Activated naive CD8-positive, alpha-beta T cell treated with anti-CD3 and anti-CD28 coated beads, Interleukin-2, amount 10 ng/mL, durations not matched to agents 7 days and 5 days (primary cell): ENCODE data around the gene SLC2A11. TPM values are rescaled to one million over a fixed set of nuclear protein-coding genes. Genes with fewer than 3 reads are reported as not detected.
"Not testable (repeated sequence)": the region's sequence is repeated elsewhere in the genome, so short reads cannot be mapped to it uniquely, and the experiment has no call there.

ENCODE experiments used
- ATAC-seq: fragments of 150-1000 bp; cut with Tn5 transposase; one replicate; pipeline ENCODE4 v1.10.0; 2021; ENCODE audit warnings: low read depth, moderate library complexity
- POLR2A ChIA-PET: fragments of 350-600 bp; sonication (Branson Sonifier 250); formaldehyde crosslinking; loops from one replicate; lab custom pipeline; 2021; ENCODE audit warnings: antibody characterized with exemption; lab: Charles Lee
- DNase-seq: peaks from one replicate; pipeline ENCODE4 v3.0.0; 2021
- H3K27ac Mint-ChIP-seq: one replicate; pipeline ENCODE4 v1.8.0; 2022; ENCODE audit warnings: mild to moderate bottlenecking, mixed read lengths
- H3K27me3 Mint-ChIP-seq: one replicate; pipeline ENCODE4 v1.8.0; 2022; ENCODE audit warnings: mild to moderate bottlenecking, moderate library complexity, mixed read lengths
- H3K36me3 Mint-ChIP-seq: one replicate; pipeline ENCODE4 v1.8.0; 2021; ENCODE audit warnings: mild to moderate bottlenecking, mixed read lengths
- H3K4me1 Mint-ChIP-seq: one replicate; pipeline ENCODE4 v1.8.0; 2021; ENCODE audit warnings: mixed read lengths
- H3K4me3 Mint-ChIP-seq: one replicate; pipeline ENCODE4 v1.8.0; 2022; ENCODE audit warnings: mild to moderate bottlenecking, moderate library complexity, mixed read lengths
- H3K9me3 Mint-ChIP-seq: one replicate; pipeline ENCODE4 v1.8.0; 2021; ENCODE audit warnings: mixed read lengths
- total RNA-seq, 2 experiments: library from RNA; stranded (reverse); gene quantifications; one replicate each; pipeline ENCODE4 v1.2.3, GENCODE V29; 2021

The SLC2A11 gene
- total RNA-seq, 2 experiments from 2014 or later = 10.0 to 12.1 TPM

DNA sequence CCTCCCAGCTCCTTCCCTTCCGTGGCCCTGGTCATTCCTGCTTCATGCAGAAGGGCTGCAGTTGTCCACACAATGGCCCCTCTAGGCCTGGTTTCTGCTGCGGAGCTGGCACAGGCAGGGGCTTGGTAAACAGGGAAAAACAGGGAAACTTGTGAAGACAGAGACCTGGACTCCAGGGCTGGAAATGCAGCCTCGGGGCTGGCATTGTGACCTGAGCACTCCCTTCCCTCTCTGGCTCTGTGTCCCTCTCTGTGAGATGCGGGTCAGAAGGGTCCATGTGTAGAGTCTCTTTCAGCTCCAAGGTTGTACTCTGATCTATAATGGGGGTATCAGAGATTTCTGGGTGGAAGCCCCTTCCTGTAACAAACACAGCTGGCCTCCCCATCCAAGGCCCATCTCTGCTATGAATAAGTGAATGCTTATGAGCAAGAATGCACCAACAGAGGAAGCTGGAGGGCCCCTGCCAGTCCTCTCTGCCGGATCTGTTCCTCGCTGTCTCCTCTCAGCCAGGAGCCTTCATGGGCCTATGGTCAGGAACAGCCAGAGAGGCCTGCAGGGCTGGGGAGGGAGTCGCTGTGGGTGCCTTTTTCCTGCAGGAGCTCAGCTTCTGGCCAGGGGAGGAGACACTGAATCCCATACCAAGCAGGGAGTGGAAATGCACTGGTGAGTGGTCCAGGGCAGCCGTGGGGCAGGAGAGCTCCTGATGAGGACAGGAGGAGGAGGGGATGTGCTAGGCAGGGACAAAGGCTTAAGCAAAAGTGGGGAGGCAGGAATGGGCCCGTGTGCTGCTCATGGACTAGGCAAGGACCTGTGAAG, 12.2 kb upstream of the SLC2A11 start:
- Mint-ChIP-seq H3K27me3 (peaks cover 14% of the 10 kb centered on the region), H3K36me3 (no peaks in the 10 kb centered on the region), H3K9me3 (no peaks in the 10 kb centered on the region), H3K27ac (peak overlapping the region; percentile 69), H3K4me1 (peaks cover 11% of the 10 kb centered on the region), H3K4me3 (no peak overlapping the region)
- ATAC-seq (no peak), DNase-seq (no peak)
- POLR2A ChIA-PET = interaction anchor here (0.6 to 6.3 kb wide), 3 partner anchors 12 to 999 kb away, joined by 3 to 43 read pairs (median 3); partner anchors contain the start of gene SLC2A11

DNA sequence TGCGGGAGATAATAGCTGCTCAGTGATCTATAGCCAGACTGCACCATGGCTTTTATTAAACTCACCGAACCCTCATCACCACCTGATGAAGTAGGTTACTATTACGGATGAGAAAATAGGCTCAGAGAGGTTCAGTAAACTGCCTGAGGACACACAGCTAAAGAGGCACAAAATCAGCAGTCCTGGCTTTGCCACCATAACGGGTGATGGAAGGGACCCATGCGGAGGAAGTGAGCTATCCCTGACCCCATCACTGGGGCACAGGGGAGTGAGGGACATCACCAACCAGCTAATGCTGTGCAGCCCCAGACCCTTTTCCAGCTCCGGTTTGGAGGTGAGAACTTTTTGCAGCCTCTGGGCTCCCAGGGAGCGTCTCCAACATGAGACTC, 11.6 kb upstream of the SLC2A11 start:
- H3K27me3 Mint-ChIP-seq = peaks cover 13% of the 10 kb centered on the region
- H3K4me3 Mint-ChIP-seq = no peak overlapping the region
- H3K27ac Mint-ChIP-seq = no peak overlapping the region
- no peaks in the 10 kb centered on the region for H3K36me3 Mint-ChIP-seq
- no peak for ATAC-seq
- DNase-seq = no peak
- no peaks in the 10 kb centered on the region for H3K9me3 Mint-ChIP-seq
- POLR2A ChIA-PET = interaction anchor here (0.6 to 6.3 kb wide), 3 partner anchors 12 to 998 kb away, joined by 3 to 43 read pairs (median 3); partner anchors contain the start of gene SLC2A11
- peaks cover 10% of the 10 kb centered on the region for H3K4me1 Mint-ChIP-seq

DNA sequence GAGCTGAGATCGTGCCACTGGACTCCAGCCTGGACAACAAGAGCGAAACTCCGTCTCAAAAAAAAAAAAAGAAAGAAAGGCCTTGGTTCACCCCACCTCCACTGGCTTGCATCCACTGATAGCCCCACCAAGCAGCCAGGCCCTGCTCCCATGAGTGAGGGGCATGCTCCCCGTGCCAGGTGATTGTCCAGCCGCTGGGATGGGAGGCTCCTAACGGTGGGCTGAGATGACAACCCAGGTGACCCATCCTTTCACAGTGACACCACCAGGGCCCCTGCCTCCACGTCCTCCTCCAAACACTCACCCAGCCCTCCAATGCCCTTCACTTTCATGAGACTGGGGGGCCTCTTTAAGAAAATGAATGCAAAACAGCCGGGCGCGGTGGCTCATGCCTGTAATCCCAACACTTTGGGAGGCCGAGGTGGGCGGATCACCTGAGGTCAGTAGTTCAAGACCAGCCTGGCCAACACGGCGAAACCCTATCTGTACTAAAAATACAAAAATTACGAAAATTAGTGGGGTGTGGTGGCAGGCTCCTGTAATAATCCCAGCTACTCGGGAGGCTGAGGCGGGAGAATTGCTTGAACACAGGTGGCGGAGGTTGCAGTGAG, 10.3 kb upstream of the SLC2A11 start:
- no peak overlapping the region for H3K4me3 Mint-ChIP-seq
- no peaks in the 10 kb centered on the region for H3K9me3 Mint-ChIP-seq
- peaks cover 10% of the 10 kb centered on the region for H3K4me1 Mint-ChIP-seq
- peaks cover 14% of the 10 kb centered on the region for H3K27me3 Mint-ChIP-seq
- H3K36me3 Mint-ChIP-seq = no peaks in the 10 kb centered on the region
- ATAC-seq = no peak
- POLR2A ChIA-PET = interaction anchor here (0.6 to 6.3 kb wide), 4 partner anchors 10 to 76 kb away, joined by 3 to 43 read pairs (median 5); partner anchors contain the start of gene SLC2A11
- DNase-seq = no peak
- H3K27ac Mint-ChIP-seq = no peak overlapping the region

DNA sequence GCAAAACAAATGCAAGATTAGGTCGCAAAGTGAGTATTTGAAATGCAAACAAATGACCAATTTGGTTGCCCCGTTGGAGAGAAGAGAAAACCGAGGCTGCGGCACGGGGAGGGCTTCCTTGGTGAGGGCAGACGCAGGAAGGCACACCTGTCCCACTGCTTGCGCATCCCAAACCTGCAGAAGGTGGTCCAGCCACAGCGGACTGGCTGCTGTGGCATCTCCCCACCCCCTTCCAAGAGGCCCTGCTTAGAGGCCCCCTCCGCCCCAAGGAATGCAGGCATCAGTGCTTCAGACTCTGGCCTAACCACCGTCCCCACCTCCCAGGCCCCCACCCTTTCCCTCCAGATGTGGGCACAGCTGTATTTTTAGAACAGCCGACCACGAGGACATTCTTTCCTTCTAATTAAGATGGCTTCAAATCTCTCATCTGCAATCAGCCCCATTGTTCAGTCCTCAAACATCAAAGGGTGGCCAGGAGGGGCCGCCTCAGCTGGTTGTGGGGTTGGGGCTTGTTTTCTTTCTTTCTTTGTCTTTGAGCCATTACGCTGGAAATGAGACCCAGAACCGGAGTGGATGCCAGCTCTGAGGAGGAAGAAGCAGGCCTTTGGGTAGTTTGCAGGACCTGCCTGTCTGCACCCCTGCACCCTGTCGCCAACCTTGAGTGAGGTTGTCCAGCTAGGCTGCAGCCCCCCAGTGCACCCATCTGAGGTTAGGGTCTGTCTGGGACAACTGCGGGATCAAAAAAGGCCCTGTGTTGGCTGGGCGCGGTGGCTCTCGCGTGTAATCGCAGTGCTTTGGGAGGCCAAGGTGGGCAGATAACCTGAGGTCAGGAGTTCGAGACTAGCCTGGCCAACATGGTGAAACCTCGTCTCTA, 9.4 kb upstream of the SLC2A11 start:
- H3K4me3 Mint-ChIP-seq = no peak overlapping the region
- H3K9me3 Mint-ChIP-seq = no peaks in the 10 kb centered on the region
- POLR2A ChIA-PET = interaction anchor here (1.3 to 6.3 kb wide), 2 partner anchors 10 to 77 kb away, joined by 4 to 43 read pairs; partner anchors contain the start of gene SLC2A11
- H3K27ac Mint-ChIP-seq = no peak overlapping the region
- ATAC-seq (no peak), DNase-seq (no peak)
- H3K4me1 Mint-ChIP-seq = peaks cover 10% of the 10 kb centered on the region
- H3K36me3 Mint-ChIP-seq = no peaks in the 10 kb centered on the region
- H3K27me3 Mint-ChIP-seq = peaks cover 17% of the 10 kb centered on the region

DNA sequence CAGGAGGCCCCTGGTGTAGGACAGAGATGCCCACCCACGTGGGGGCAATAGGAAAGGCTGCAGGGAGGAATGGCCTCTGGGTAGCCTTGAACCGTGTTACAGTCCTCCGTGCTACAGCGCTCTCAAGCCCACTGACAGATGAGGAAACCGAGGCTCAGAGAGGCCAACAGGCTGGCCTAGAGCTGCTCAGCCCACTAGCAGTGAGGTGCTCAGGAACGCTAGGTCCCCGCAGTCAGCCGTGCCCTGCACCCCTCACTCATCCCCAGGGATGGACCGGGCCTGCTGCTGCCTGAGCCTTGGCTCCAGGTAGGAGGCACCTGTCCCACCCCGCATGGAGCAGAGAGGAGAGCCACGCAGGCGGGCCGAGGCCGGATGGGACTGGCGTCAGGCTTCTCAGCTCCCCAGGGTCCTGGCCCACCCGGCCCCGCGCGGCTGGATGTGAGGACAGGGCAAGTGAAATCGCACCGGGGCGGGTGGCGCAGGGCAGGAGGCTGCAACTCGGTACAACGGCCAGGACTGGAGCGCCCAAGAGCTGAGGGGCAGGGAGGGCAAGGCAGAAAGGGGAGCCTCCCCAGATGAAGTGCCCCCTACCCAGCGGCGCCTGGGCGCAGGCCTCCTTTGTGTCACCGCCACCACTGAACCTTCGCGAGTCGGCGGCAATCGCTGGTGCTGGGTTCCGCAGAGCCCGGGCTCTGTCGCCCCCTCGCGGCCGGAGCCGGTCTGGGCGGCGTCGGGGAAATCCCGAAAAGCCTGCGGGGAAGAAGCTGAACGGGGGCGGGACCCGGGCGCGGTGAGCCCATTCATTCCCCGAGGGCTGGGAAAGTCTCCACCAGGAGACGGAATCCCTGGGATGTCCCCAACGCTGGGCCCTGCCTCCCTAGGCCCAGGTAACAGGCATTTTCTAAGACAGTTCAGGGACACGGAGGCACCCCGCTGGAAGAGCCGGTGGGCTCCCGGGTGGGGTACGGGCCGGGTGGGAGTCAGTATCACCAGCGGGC, 8.4 kb upstream of the SLC2A11 start:
- Mint-ChIP-seq H3K4me1 (peaks cover 10% of the 10 kb centered on the region), H3K36me3 (no peaks in the 10 kb centered on the region), H3K9me3 (no peaks in the 10 kb centered on the region), H3K27me3 (peaks cover 17% of the 10 kb centered on the region), H3K4me3 (peak overlapping the region; percentile 32), H3K27ac (no peak overlapping the region)
- POLR2A ChIA-PET = interaction anchor here (0.6 to 6.3 kb wide), 4 partner anchors 9 to 91 kb away, joined by 3 to 43 read pairs (median 3); partner anchors contain the start of genes CHCHD10 and SLC2A11
- peak; percentile 96 for ATAC-seq
- peak; percentile 96 for DNase-seq

DNA sequence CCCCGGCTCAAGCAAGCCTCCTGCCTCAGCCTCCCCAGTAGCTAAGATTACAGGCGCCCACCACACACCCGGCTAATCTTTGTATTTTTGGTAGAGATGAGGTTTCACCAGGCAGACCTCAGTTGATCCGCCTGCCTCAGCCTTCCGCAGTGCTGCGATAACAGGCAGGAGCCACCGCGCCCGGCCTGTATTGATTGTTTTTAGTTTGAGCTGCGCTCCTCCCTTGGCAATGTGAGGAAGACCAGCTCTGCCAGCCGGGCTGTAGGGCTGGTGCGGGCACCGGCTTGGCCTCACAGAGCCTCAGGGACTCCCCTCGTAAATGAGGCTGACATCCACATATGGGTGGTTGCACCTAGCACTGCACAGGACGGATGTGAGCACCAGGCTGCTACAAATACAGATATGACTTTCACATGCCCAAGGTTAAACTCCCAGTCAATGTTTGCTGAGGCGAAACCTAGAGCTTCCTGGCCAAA, 7.5 kb upstream of the SLC2A11 start:
- POLR2A ChIA-PET = interaction anchor here (0.6 to 6.3 kb wide), 4 partner anchors 8 to 116 kb away, joined by 3 to 43 read pairs (median 4); partner anchors contain the start of genes CHCHD10 and SLC2A11
- H3K9me3 Mint-ChIP-seq = no peaks in the 10 kb centered on the region
- no peak overlapping the region for H3K27ac Mint-ChIP-seq
- peaks cover 7% of the 10 kb centered on the region for H3K4me1 Mint-ChIP-seq
- peaks cover 17% of the 10 kb centered on the region for H3K27me3 Mint-ChIP-seq
- ATAC-seq (no peak), DNase-seq (no peak)
- H3K36me3 Mint-ChIP-seq = no peaks in the 10 kb centered on the region
- peak overlapping the region; percentile 40 for H3K4me3 Mint-ChIP-seq

DNA sequence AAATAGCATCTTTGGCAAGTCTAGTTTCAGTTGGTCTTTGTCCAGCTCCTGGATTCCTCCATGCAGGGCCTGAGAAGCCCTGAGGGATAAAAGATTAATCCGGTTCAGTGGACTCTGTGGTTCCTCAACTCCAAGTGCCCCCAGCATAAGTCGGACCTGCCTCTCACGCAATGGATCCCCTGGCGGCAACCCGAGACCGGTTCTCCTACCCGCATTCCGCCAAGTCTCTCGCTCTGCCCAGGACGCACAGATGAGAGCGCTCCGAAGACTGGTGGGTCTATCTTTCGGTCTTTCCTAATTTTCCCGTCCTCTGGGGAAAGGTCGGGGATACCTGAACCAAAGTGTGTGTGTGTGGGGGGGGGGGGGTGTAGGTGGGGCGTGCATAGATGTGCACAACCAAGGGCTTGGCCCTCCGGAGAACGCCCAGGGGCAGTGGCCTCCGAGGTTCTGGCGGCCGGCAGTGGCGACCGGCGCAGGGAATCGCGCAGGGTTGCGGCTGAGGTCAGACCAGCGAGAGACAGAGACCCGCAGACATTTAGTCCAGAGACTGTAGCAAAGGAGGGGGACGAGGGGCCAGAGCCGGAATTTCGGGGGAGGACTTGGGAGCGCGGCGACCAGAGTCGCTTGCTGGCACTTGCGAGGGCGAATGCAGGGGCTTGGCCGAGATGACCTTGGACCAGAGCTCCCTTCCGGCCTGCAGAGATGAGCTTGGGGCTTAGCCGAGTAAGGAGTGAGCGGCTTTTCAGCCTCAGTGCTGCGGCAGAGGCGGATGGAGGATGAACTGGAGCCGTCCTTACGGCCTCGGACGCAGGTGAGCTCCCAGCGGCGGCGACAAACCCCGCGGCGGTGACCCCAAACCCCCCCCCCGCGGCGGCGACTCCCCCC, 712 bp upstream of the SLC2A11 start:
- Mint-ChIP-seq H3K4me1 (peaks cover 12% of the 10 kb centered on the region), H3K27ac (peak overlapping the region; percentile 90), H3K27me3 (peaks cover 12% of the 10 kb centered on the region), H3K36me3 (no peaks in the 10 kb centered on the region), H3K4me3 (peak overlapping the region; percentile 81), H3K9me3 (no peaks in the 10 kb centered on the region)
- ATAC-seq = peak; percentile 46
- DNase-seq = peak; percentile 54
- POLR2A ChIA-PET = interaction anchor here (0.6 to 3.5 kb wide), 23 partner anchors 10 to 300 kb away, joined by 3 to 43 read pairs (median 5); partner anchors contain the start of genes C22orf15, CABIN1, CHCHD10 and MIF

DNA sequence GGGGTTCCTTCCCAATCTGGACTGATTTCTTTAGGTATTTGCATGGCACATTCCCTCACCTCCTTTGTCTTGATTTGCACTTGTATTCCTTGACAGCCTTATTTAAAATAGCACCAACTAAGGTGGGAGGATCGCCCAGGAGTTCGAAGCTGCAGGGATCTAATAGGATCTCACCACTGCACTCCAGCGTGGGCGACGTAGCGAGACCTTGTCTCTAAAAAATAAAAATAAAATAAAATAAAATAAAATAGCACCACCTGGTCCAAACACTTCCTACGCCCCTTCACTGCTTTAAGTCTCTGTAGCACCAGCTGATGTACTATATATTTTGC, 775 bp downstream of the SLC2A11 start:
- POLR2A ChIA-PET = interaction anchor here (0.6 to 3.5 kb wide), 12 partner anchors 9 to 944 kb away, joined by 3 to 43 read pairs (median 4); partner anchors contain the start of gene MIF
- ATAC-seq (no peak), DNase-seq (no peak)
- Mint-ChIP-seq H3K27ac (peak overlapping the region; percentile 90), H3K27me3 (peaks cover 7% of the 10 kb centered on the region), H3K36me3 (no peaks in the 10 kb centered on the region), H3K9me3 (no peaks in the 10 kb centered on the region), H3K4me3 (peak overlapping the region; percentile 81), H3K4me1 (peaks cover 14% of the 10 kb centered on the region)

DNA sequence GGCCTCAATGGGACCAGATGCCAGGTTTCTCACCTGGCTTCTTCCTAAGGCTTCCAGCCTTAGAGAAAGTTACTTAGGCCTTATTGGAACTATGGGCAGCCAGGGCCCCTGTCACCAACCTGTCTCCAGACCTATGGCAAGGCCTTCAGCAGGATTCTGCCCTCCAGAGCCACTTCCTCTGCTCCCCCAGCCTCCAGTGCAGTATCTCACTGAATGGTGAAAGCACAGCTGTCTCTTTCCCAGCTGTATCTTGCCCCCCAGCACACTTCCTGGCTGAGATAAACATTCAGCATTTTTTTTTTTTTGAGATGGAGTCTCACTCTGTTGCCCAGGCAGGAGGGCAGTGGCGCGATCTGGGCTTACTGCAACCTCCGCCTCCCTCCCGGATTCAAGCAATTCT, 1.5 kb downstream of the SLC2A11 start:
- no peaks in the 10 kb centered on the region for H3K9me3 Mint-ChIP-seq
- POLR2A ChIA-PET = interaction anchor here (0.6 to 3.5 kb wide), 6 partner anchors 8 to 142 kb away, joined by 3 to 43 read pairs (median 4); partner anchors contain the start of gene MIF
- no peak for DNase-seq
- peak overlapping the region; percentile 81 for H3K4me3 Mint-ChIP-seq
- peaks cover 7% of the 10 kb centered on the region for H3K27me3 Mint-ChIP-seq
- H3K27ac Mint-ChIP-seq = no peak overlapping the region
- ATAC-seq = no peak
- peaks cover 14% of the 10 kb centered on the region for H3K4me1 Mint-ChIP-seq
- no peaks in the 10 kb centered on the region for H3K36me3 Mint-ChIP-seq

DNA sequence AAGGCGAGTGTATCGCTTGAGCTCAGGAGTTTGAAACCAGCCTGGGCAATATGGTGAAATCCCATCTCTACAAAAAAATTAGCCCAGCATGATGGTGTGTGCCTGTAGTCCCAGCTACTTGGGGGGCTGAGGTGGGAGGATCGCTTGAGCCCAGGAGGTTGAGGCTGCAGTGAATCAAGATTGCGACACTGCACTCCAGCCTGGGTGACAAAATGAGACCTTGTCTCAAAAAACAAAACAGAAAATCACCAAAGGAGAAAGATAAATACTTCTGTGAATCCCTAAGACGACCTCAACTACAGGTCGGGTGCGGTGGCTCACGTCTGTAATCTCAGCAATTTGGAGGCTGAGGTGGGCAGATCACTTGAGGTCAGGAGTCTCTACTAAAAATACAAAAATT, 2.5 kb downstream of the SLC2A11 start:
- H3K4me3 Mint-ChIP-seq, ATAC-seq, H3K27me3 Mint-ChIP-seq, H3K27ac Mint-ChIP-seq, DNase-seq, POLR2A ChIA-PET, H3K9me3 Mint-ChIP-seq, H3K36me3 Mint-ChIP-seq: not testable (repeated sequence)
- peaks cover 14% of the 10 kb centered on the region for H3K4me1 Mint-ChIP-seq

DNA sequence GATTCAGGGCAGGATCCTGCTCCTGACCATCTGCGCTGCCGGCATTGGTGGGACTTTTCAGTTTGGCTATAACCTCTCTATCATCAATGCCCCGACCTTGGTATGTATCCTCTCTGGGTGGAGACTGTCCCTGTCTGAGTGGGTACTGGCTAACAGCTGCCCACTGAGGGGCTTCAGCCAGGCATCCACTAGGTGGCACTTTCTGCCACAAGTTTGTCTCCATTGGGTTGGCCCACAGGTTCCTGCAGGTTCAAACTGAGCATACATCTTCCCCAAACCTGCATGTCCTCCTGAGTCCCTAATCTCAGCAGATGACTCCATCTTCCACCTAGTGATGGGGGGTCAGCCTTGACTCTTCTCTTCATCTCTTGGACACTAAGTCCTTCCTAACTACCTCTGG, 4.4 kb downstream of the SLC2A11 start:
- ATAC-seq (no peak), DNase-seq (no peak)
- POLR2A ChIA-PET = interaction anchor here (0.6 to 1.5 kb wide), 3 partner anchors 27 to 201 kb away, joined by 3 to 5 read pairs (median 4); partner anchors contain the start of gene MIF
- no peaks in the 10 kb centered on the region for H3K27me3 Mint-ChIP-seq
- no peaks in the 10 kb centered on the region for H3K9me3 Mint-ChIP-seq
- H3K4me1 Mint-ChIP-seq = peaks cover 11% of the 10 kb centered on the region
- H3K27ac Mint-ChIP-seq = peak overlapping the region; percentile 31
- H3K36me3 Mint-ChIP-seq = no peaks in the 10 kb centered on the region
- no peak overlapping the region for H3K4me3 Mint-ChIP-seq
